OCI-LY7 (cell line): ENCODE results near the gene SYNPO. TPM values are rescaled to one million over a fixed set of nuclear protein-coding genes. Genes with fewer than 3 reads are reported as not detected.

Experiments used
- BruUV-seq: library from RNA; stranded (reverse); fragments of 400-500 nt; replicated peaks from 2 replicates; lab custom pipeline; 2021; lab: Mats Ljungman, UMichigan
- CTCF ChIA-PET: fragments of 300-600 bp; sonication (Branson Sonifier 250); formaldehyde crosslinking; loops from one replicate; lab custom pipeline; 2022; ENCODE audit warnings: antibody characterized with exemption; ENCODE audit not compliant: unreplicated experiment; lab: Charles Lee
- POLR2A ChIA-PET: fragments of 300-600 bp; sonication (Branson Sonifier 250); formaldehyde crosslinking; loops from one replicate; lab custom pipeline; 2022; ENCODE audit warnings: antibody characterized with exemption; lab: Charles Lee
- DNase-seq: peaks from one replicate; pipeline ENCODE4 v3.0.0-alpha.2; 2015; ENCODE audit warnings: low spot score
- H2AFZ ChIP-seq: fragments of 200-600 bp; sonication (generic), shearing (Covaris generic); 2 replicates; pipeline ENCODE4 v1.6.1; 2014; ENCODE audit warnings: mild to moderate bottlenecking, antibody characterized with exemption, low read length, moderate library complexity
- H3K27ac ChIP-seq: fragments of 200-600 bp; sonication (generic); 2 replicates; pipeline ENCODE4 v1.5.1; 2014; ENCODE audit warnings: mixed run types, low read depth, mild to moderate bottlenecking, moderate library complexity, low read length, inconsistent platforms; ENCODE audit not compliant: poor library complexity, severe bottlenecking
- H3K36me3 ChIP-seq: fragments of 200-600 bp; sonication (generic); 2 replicates; pipeline ENCODE4 v1.6.1; 2014; ENCODE audit warnings: mild to moderate bottlenecking, antibody characterized with exemption, low read length, moderate library complexity, mixed read lengths; ENCODE audit not compliant: insufficient read depth
- H3K4me1 ChIP-seq: fragments of 200-600 bp; sonication (generic); 2 replicates; pipeline ENCODE4 v1.5.1; 2014; ENCODE audit warnings: mild to moderate bottlenecking, low read length; ENCODE audit not compliant: insufficient read depth, poor library complexity, severe bottlenecking
- H3K4me2 ChIP-seq: fragments of 200-600 bp; sonication (generic); 2 replicates; pipeline ENCODE4 v1.6.1; 2014; ENCODE audit warnings: mild to moderate bottlenecking, low read length
- H3K4me3 ChIP-seq: fragments of 200-600 bp; sonication (generic); 2 replicates; pipeline ENCODE4 v1.5.1; 2014; ENCODE audit warnings: mild to moderate bottlenecking, low read depth, low read length; ENCODE audit not compliant: poor library complexity, severe bottlenecking
- H3K79me2 ChIP-seq: fragments of 200-600 bp; sonication (generic); 2 replicates; pipeline ENCODE4 v1.6.1; 2016; ENCODE audit warnings: low read depth, mild to moderate bottlenecking, low read length, moderate library complexity, mixed read lengths; ENCODE audit not compliant: insufficient read depth
- H3K9me2 ChIP-seq: fragments of 200-600 bp; sonication (generic); 2 replicates; pipeline ENCODE4 v1.6.1; 2016; ENCODE audit warnings: mild to moderate bottlenecking, low read length, mixed read lengths; ENCODE audit not compliant: insufficient read depth
- H3K9me3 ChIP-seq: fragments of 200-600 bp; sonication (generic); 2 replicates; pipeline ENCODE4 v1.6.1; 2014; ENCODE audit warnings: mild to moderate bottlenecking, mixed run types, low read length, mixed read lengths
- H4K20me1 ChIP-seq: fragments of 200-600 bp; sonication (generic); 2 replicates; pipeline ENCODE4 v1.6.1; 2014; ENCODE audit warnings: mild to moderate bottlenecking, antibody characterized with exemption, low read length, moderate library complexity, mixed read lengths; ENCODE audit not compliant: insufficient read depth
- CTCF ChIP-seq: fragments of 200-600 bp; sonication (generic); conservative IDR thresholded peaks from 2 replicates; pipeline ENCODE4 v1.5.1; 2014; ENCODE audit warnings: mild to moderate bottlenecking, antibody characterized with exemption, low read length, moderate library complexity, mixed read lengths
- EZH2phosphoT487 ChIP-seq: fragments of 200-600 bp; sonication (generic); IDR thresholded peaks from 2 replicates; pipeline ENCODE4 v1.6.1; 2018; ENCODE audit warnings: low read depth, borderline replicate concordance, mild to moderate bottlenecking, mixed run types, antibody characterized with exemption, low read length, moderate library complexity, mixed read lengths
- intact Hi-C: fragments of 100-400 bp; cut with micrococcal nuclease; formaldehyde crosslinking; loops from one replicate; pipeline ENCODE4 v1.10.0; 2022; ENCODE audit not compliant: unreplicated experiment
- total RNA-seq, 2 experiments: library from RNA; depleted of rRNA in 1 of 2; stranded (reverse); fragments of >200 nt in 1 of 2; shearing (Covaris generic) in 1 of 2; gene quantifications; 2 replicates each; pipeline ENCODE4 v1.2.3, GENCODE V29; 2014 to 2022

SYNPO gene
- total RNA-seq, 2 experiments from 2014 or later = 0.08 TPM; not detected in 1

- CTCF ChIA-PET = no interaction called here
Observed at GRCh38 chr5:150647275-150648251, 7.1 kb downstream of the SYNPO start.

DNA sequence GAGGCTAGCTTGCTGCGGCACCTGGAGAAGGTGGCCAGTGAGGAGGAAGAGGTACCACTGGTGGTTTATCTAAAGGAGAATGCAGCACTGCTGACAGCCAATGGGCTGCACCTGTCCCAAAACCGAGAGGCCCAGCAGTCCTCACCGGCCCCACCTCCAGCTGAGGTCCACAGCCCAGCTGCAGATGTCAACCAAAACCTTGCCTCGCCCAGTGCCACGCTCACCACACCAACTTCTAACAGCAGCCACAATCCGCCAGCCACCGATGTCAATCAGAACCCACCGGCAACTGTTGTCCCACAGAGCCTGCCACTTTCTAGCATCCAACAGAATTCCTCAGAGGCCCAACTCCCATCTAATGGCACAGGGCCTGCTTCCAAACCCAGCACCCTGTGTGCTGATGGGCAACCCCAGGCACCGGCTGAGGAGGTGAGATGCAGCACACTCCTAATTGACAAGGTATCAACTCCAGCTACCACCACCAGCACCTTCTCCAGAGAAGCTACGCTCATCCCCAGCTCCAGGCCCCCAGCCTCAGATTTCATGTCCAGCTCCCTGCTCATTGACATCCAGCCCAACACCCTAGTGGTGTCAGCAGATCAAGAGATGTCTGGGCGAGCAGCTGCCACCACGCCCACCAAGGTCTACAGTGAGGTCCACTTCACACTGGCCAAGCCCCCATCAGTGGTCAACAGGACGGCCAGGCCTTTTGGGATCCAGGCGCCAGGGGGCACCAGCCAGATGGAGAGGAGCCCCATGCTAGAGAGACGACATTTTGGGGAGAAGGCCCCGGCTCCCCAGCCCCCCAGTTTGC, 8.0 kb downstream of the SYNPO start:
- TF ChIP-seq EZH2phosphoT487 (no peak), CTCF (no peak)
- Histone ChIP-seq H3K9me3 (no peaks in the 10 kb centered on the region), H4K20me1 (no peaks in the 10 kb centered on the region), H3K27ac (no peak overlapping the region), H2AFZ (no peak overlapping the region), H3K36me3 (no peaks in the 10 kb centered on the region), H3K9me2 (no peaks in the 10 kb centered on the region), H3K79me2 (no peaks in the 10 kb centered on the region), H3K4me2 (no peak overlapping the region), H3K4me3 (no peak overlapping the region), H3K4me1 (no peaks in the 10 kb centered on the region)
- no TSS peak for BruUV-seq
- ChIA-PET CTCF (no interaction called here), POLR2A (no interaction called here)
- intact Hi-C loops = no loop called here
- DNase-seq = no peak

More at GRCh38 chr5:150647275-150648251, 7.1 kb downstream of the SYNPO start:
- no peaks in the 10 kb centered on the region for H4K20me1 ChIP-seq
- no peaks in the 10 kb centered on the region for H3K79me2 ChIP-seq
- intact Hi-C loops = no loop called here
- no peak for TF ChIP-seq CTCF
- TF ChIP-seq EZH2phosphoT487 = no peak
- H3K36me3 ChIP-seq = no peaks in the 10 kb centered on the region
- H3K9me3 ChIP-seq = no peaks in the 10 kb centered on the region
- no peak overlapping the region for H3K4me3 ChIP-seq
- DNase-seq = no peak
- H3K9me2 ChIP-seq = no peaks in the 10 kb centered on the region
- H3K27ac ChIP-seq = no peak overlapping the region
- POLR2A ChIA-PET = no interaction called here
- BruUV-seq = no TSS peak
- H2AFZ ChIP-seq = no peak overlapping the region
- no peak overlapping the region for H3K4me2 ChIP-seq
- no peaks in the 10 kb centered on the region for H3K4me1 ChIP-seq
